HG03060 (cell line): ENCODE measurements around the gene TIMD4.

Experiments
- ATAC-seq: cut with Tn5 transposase; IDR thresholded peaks from one replicate; pipeline ENCODE4 v1.9.1; 2021; ENCODE audit warnings: low read depth, moderate number of reproducible peaks; ENCODE audit not compliant: unreplicated experiment

The TIMD4 gene

DNA sequence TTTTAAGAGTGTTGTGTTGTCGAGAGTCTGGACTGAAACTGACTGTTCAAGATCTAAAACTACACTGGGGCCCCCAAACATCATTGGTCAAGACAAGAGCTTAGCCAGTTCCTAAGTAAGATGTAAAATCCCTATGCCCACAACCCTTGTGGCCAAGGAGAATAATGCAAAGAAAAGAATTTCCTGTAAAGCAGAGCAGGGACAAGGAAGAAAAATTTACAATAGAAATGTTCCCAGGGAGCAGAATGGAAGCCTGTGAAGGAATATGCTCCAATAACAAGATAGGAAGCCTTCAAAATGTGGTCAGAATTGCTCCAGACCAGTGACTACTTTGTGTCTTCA is 92.6 kb downstream of the TIMD4 start:
- no peak for ATAC-seq
